Measurements from ENCODE around the gene ZBTB7C.

The ZBTB7C gene

DNA sequence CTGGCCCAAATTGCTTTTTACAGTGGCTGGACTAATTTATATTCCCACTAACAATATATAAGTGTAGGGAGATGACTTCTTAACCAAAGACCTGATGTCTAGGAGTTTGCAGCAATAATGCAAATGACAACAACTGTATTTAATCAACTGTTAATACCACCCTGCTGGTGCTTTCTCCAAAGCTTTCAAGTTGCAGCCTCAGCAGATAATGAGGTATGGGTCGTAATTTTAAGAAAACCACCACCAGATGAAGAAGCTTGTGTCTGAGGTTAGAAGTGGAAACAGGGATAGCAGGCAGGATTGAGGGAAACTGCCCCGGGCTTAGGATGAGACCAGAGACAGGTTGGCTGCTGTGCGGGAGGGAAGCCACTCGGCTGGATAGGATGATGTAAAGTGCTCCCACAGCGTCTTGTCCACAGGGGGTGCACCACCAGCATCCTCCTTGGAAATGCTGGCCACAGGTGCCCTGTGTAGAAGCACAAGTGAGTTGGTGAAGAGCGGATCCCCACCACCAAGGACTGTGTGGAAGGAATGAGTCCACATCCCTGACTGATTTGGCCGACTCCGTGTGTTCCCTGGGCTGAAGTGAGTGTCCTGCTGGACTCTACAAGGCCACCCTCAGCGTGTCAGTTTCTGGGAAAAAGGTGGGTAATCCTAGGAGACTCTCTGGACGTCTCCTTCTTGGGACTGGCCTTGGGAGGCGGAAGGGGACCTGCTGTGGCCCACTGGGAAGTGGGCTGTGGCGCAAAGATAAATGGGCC is 402.6 kb downstream of the ZBTB7C start:
- no peak for DNase-seq

DNA sequence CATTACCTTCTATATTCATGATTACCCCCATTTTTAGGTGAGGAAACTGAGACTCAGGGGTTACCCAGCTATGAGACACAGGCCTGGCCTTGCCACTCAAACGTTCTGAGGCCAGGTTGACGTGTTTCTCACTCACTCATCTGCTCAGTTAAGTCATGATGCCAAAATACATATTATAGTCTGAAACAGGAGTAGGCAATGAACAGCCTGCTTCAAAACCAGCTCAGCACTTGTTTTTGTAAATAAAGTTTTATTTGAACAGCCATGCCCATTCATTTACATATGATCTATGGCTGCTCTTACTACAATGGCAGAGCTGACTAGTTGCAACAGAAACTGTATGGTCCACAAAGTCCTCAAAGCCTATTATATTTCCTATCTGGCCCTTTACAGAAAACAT is 404.6 kb downstream of the ZBTB7C start:
- DNase-seq: no peak

DNA sequence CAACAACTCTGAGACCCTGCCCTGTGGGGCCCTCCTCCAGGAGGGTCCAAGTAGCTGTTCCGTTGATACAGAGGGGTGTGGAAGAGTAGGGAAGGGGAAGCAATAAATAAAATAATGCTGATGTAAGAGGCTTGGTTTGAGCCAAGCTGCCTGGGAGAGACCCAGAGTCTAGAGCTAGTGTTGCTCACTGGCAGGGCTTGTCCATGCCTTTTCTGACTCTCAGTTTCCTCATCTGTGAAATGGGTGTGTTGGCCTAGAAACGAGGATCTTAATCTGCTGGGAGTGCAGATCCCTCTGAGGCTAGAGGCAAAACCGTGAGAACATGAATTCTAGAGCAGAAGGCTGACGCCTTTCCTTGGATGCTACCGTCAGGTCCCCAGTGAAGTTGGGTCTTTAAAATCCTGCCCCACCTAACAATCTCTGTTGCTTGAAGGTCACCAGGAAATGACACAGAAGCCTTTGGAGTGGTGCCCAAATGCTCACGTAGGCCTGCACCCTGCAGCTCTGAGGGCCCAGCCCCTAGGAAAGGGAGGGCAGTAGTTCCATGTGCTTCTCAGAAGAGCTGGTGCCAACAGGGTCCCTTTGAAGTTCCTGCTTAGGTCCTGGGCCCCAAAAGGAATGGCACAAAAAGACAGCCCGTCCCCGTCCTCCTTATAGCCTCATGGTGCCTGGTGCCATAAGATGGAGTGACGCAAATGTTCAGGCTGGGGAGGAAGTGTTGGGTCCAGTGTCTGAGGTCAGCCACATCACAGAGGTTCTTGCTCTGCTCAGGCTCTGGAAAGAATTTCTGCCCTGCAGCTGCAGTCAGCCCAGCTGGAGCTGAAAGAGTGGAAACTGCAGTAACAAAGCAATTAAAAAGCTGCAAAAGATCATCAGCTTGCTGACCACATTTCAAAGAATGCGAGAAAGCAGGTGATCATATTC is 405.5 kb downstream of the ZBTB7C start:
- no peak for DNase-seq

DNA sequence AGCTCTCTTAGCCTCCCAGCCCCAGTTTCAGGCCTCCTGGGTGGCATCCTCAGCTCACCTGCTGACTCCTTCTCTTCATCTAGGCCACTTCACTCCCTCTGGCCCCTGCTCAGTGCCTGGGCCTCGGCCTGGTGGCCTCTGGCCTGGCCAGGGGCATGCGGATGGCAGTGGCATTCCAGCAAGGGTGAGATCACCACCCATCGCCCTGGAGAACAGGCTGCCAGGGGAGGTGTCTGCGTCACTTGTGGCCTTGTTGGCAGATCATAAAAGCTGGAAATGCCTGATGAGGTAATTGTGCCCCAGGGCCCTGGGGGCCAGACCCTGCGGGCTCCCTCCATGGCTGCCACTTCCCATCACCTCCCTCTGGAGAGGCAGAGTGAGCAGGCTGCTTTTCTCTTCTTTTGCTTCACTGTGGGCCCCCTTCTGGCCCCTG is 406.2 kb downstream of the ZBTB7C start:
- no peak for DNase-seq

DNA sequence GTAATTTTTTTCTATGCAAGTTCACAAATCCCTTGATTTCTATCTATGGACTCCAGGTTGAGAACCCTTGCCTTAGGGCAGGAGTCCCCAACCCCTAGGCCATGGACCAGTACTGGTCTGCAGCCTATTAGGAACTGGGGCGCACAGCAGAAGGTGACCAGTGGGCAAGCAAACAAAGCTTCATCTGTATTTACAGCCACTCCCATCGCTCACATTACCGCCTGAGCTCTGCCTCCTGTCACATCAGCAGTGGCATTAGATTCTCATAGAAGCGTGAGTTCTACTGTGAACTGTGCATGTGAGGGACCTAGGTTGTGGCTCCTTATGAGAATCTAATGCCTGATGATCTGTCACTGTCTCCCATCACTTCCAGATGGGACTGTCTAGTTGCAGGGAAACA is 408.5 kb downstream of the ZBTB7C start:
- no peak for DNase-seq

DNA sequence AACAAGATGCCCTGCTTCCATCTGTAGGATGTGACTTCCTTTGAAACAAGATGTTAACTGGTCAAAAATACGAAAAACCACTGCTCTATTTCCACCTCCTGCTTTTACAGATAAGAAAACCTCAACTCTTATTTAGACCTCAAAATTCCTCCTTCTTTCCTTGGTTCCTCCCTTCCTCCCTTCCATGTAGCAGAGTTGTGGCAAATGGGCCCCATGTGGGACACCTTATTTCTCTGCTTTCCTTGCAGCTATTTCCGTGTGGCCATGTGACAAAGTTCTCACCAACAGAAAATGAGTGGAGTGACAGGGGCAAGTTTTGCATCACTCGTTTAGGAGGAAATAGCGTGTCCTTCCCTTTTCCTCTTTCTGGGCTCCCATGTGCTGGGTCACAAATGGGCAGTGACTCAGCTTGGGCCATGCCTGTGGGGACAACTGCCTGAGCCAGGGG is 409.4 kb downstream of the ZBTB7C start:
- DNase-seq: no peak

DNA sequence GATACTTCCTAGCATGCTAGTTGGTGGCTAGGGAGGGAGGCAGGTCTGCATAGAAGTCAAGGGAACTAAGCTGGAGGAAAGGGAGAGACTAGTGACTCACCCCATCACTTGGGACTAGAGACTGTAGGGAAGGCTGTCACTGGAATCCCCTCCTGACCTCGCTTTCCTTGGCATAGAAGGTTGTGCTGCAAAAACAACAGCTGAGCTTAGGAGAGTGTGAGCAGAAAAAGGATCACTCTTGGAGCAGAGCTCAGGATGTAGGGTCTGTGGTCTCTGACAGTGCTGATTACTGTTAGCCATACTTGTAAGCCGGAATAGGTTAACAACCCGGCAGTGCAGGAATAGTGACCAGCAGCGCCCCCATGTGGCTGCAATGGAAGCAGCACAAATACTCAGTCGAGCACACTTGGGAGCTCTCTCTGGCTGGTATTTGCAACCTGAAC is 411.8 kb downstream of the ZBTB7C start:
- DNase-seq: peak; percentile 24

DNA sequence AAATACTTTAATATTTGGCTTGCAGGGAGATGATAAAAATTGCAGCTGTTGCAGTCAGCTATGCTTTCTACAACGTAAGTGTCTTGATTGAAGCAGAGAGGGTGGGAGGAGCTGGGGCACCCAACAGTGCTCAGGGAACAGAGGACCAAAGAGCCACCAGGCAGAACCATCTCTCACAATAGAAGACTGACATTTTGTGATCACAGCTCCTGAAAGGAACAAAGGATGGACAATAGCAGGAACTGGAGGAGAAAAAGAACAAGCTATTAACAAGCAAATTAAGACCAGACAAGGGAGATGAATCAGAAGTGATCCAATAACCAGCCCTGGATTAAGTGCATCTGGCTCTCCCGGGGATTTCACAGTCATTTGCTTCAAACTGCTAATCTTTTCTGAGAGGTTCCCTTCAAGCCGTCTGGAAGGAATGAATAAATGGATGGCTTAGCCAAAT is 413.1 kb downstream of the ZBTB7C start:
- no peak for DNase-seq

DNA sequence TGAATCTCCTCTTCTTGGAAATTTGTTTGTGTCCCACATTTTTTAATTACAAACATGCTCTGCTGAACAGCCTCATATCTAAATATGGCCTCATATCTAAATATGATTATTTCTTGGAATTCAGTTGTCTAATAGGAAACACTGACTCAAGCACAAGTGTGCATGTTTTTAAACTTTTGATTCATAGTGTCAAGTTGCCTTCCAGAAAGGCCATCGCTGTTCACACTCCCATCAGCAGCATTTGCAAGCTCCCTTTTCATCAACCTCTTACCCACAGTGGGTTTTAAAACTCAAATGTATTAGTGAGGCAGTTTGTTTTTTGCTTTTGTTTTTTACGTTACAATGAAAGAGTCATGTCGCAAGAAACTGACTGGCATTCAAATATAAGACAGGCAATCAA is 413.5 kb downstream of the ZBTB7C start:
- DNase-seq: no peak

DNA sequence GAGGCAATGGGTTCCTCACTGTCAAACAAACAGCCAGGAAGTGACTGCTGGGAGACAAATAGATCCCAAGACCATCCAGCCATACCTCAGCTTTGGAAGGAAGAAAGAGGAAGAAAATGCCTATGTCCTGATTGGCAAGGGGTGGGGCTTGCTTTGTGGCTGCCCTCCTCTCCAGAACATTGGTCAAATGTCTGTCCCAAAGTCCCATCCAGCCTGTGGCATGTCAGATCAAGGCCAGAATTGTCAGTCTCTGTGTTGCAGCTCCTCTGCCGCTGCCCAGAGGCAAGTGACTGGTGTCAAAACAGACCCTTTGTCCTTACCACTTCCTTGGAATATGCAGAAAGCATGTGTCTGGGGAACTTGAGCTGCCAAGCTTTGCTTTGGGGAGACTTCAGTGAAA is 415.8 kb downstream of the ZBTB7C start:
- no peak for DNase-seq

DNA sequence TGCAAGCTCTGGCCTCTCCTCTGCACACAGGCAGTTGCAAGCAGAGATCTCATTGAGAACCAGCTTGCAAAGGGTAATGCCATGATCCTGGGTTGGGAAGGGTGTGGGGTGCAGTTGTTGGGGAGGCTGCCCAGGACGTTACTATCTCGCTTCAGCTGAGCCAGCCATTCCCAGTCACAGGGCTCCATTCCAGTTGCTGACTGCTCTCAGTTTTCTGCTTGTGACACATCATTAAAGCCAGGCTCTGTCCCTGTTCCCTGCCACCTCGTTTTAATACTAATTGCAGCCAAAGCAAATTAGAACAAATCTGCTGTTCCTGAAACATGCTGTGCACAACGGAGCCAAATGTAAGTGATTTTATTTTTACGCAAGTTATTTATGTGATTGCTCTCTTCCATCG is 416.2 kb downstream of the ZBTB7C start:
- DNase-seq: no peak

DNA sequence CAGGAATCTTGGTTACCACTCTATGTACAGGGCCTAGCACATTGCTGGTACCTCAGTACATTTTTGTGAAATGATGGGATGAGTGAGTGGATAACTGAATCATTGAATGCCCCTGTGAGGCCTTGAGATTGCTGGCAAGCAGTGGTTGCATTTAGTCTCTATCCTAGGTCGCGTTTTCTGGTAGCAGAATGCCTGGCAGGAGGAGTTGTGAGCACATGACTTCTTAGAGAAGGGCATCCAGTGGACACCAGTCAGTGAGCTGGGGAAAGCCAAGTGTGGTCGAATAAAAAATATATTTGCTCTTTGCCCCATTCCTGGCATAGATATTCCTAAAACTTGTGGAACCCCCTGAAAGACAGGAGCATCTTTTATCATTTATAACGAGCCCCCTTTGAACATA is 416.9 kb downstream of the ZBTB7C start:
- no peak for DNase-seq

DNA sequence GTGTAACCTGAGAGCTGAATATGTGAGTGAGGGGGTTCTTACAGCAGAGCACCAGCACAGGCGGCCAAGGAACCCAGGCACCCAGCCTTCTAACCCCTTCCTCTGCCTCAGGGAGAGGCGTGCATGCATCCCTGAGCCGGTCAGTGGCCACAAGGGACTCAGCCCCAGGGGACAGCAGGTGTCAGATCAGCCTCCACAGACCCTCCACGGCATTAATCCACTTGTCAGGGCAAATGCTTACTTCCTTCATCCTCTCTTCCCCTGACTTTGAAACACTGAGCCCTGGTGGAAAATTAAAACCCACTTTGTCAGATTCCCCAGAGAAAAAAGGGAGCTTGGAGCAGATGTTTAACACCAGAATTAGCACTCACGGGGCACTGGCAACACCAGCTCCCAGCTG is 418.2 kb downstream of the ZBTB7C start:
- DNase-seq: no peak

DNA sequence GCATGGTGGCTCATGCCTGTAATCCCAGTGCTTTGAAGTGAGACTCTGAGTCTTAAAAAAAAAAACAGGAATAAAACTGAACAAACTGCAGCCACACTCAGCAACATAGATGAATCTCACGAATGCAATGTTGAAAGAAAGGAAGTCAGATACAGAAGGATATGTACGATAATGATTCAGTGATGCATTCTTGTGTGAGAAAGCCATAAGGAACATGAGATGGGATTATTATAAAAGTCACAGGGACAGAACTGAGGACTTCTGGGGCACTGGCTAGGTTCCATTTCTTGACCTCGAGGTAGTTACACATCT is 421.8 kb downstream of the ZBTB7C start:
- DNase-seq: no peak

DNA sequence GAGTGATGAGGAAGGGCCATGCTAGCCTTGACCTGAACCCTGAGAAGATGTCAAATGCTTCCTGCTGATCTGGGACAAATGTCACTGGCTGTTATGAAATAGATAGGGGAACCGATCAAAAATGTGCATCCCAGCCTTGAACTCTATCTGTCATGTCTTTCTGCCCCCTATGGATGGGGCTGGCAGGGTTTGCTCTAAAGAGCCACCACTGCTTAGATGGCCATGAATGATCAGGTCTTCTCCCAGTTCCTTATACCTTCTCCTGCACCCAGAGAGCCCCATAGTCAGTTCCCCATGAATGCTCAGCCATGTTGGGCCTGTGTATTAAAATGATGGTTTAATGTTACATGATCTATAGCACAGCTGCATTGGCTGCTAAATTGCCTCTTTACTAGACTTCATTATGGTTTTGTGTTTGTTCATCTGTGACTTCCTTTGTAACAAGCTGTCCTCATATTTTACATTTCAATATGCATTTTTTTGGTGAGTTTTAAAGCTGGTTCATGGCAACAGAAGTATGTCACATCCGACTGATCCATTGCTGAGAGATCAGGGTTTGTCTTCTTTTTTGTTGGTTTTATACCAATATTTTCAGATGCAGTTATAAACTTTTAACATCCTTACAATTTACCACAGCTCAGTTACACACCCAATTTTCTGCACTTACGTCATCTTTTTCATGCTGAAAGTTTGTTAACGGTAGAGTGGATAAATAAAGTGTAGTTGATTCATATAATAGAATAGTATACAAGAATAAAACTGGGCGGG is 422.4 kb downstream of the ZBTB7C start:
- DNase-seq: no peak

DNA sequence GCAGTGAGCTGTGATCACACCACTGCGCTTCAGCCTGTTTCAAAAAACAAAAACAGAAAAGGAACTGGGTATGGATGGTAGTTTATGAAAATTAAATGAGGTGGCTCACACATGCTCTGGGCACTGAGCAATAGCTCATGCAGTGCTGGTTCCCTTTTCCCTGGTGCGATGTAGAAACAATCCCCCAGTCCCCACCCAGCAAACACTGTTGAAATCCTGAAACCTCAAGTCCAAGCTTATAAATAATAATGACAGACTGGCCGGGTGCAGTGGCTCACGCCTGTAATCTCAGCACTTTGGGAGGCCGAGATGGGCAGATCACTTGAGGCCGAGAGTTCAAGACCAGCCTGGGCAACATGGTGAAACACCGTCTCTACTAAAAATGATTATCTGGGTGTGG is 423.3 kb downstream of the ZBTB7C start:
- DNase-seq: no peak

DNA sequence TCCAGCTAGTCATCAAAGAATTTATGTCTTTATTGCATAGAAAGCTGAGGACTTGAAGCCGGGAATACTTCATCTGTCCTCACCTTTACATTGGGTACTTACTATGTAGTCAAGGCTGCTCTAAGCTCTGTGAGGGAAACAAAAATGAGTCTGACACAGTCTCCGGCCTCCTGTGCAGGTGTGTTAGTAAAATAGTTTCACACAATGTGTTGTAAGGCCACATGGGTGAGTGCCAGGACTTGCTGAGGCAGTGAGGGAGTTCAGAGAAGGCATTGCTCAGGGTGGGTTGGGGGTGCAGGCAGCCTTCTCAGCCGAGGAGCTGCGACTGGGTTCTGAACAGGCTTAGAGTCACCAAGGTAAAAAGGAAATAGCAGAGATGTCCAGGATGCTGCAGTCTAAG is 424.2 kb downstream of the ZBTB7C start:
- DNase-seq: no peak

DNA sequence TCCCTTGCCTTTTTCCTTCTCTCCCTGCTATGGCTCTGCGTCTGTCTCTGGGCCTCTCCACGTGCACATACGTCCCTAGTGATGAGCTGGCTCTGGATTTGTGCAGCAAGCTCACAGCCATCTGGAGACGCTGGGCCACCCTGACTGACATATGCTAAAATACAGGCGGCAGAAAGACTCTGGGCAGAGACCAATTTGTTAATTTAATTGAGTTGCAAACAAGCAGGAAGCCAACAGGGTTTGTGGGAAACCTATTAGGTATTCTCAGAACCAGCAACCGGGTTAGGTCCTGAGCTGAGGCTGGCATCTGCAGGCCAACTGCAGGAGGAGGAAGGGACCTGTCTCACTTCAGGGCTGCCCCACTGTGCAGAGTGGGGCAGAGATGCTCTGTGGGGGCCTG is 425.2 kb downstream of the ZBTB7C start:
- DNase-seq: no peak

DNA sequence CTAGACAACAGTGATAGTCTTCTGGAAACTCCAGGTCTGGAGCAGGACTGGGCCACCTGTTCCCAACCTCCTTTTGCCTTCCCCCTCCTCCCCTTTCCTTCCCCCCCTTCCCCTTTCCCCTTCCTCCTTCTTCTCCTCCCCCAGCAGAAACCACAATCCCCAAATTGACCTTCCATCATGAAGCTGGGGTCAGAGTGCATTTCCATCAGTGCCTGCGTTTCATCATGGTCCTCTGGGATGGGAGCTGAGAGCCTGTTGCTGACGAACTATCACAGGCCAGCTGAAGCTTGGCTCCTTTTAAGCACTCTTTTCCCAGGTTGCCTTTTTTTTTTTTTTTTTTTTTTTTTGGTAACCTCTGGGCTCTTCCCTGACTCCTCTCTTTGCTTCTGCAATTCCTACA is 426.1 kb downstream of the ZBTB7C start:
- no peak for DNase-seq

DNA sequence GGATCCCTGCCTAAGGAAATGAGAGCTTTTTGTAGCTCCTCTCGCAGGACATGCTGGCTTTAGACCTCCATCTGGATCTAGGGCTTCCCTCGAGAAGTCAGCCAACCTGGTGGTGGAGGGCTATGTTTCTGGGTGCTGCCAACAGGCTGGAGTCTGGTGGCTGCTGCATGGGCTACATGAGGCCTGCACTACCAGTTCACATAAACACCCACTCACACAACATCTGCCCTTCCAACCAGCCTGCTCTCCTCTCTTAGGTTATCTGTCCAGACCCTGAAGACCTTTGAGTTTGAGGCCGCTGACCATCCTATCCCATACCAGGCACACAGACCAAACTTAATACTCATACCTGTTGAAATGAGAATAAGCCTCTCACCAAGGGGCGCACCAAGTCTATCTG is 427.4 kb downstream of the ZBTB7C start:
- DNase-seq: no peak

DNA sequence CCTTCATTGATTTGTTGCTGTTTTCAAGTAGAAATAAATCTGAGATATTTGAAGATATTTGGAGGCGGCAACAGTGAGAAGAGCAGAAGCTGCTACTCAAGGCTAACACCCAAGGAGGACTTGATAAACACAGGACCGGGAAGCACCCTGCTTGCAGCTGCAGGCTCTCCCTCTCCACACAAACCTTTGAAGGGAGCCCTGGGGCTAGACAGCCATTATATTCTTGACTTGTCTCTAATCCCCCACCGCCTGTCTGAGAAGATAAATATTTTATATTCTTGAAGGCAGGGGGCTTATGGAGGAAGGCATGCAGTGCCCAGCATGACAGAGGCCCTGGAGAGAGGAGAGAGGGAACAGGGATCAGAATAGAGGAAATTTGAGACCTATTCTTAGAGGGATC is 427.9 kb downstream of the ZBTB7C start:
- no peak for DNase-seq

DNA sequence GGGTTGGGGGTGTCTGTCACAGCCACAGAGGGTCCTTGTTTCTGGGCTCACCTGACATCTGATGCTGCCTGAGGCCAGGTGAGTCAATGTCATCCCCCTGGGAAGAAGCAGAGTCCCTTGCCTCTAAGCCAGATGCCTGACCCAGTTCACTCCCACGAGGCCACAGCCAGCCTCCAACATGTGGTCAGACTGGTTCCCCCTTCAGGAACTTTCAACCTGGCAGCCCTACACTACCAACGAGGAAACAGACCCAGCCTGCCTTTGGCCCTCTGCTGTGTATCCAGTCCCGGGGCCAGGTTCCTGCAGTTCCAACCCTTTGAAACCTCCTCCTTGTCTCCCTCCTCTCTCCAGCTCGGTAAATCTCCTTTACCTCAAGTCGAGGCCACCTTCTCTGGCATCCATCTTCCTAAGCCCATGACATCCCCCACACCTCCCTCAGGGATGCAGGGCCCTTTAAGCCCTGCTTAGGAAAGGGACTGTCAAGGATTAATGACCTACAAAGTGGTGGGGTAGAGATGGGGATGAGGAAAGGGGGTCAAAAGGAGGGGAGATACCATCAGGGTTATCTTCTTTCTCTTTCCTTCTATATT is 429.5 kb downstream of the ZBTB7C start:
- DNase-seq: no peak

DNA sequence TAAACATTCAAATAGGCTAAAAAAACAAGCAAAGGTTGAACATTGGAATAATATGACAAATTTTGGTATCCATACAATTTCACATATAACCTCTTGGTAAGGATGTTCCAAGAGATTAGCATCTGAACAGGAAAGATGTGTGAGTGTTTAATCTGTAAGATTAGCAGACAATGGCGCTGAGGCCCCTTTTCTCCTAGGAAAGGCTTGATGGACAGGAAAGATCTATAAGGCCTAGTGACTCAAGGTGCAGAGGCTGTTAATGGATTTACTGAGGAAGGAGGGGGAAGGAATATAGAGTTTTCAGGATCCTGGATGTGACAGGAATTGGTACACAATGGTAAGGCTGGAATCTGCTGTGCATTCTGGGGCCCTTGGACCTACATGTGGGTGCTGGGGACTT is 430.6 kb downstream of the ZBTB7C start:
- DNase-seq: no peak

All from activated CD4-positive, alpha-beta T cell treated with anti-CD3 and anti-CD28 coated beads, Interleukin-2, amount 50 U/mL, for 16 hours (primary cell).